GM21526 (cell line): ENCODE results near the gene BNC2.
"Not testable (repeated sequence)": the region's sequence is repeated elsewhere in the genome, so short reads cannot be mapped to it uniquely, and the experiment has no call there.

ENCODE experiments used
- ATAC-seq: cut with Tn5 transposase; IDR thresholded peaks from one replicate; pipeline ENCODE4 v1.9.1; 2021; ENCODE audit warnings: moderate library complexity; ENCODE audit not compliant: unreplicated experiment, low FRiP score

BNC2 gene

GRCh38 chr9:16870596-16871335 is at the start of gene BNC2:
Gene BNC2 (minus strand): TSS chr9:16870670. CDS start chr9:16870648, 22 bp downstream.
- no peak for ATAC-seq

GRCh38 chr9:16918920-16919319 is 48.5 kb upstream of the BNC2 start:
- no peak for ATAC-seq

GRCh38 chr9:16915126-16915831 is 44.8 kb upstream of the BNC2 start:
- no peak for ATAC-seq

- ATAC-seq: no peak
Observed at GRCh38 chr9:16912197-16912596, 41.7 kb upstream of the BNC2 start.

GRCh38 chr9:16908206-16908605 is 37.7 kb upstream of the BNC2 start:
- ATAC-seq: not testable (repeated sequence)

GRCh38 chr9:16904655-16905054 is 34.2 kb upstream of the BNC2 start:
- ATAC-seq: no peak

GRCh38 chr9:16901590-16901989 is 31.1 kb upstream of the BNC2 start:
- ATAC-seq: no peak

GRCh38 chr9:16899606-16900005 is 29.1 kb upstream of the BNC2 start:
- no peak for ATAC-seq

- ATAC-seq: no peak
Observed at GRCh38 chr9:16898464-16898863, 28.0 kb upstream of the BNC2 start.

GRCh38 chr9:16888594-16888993 is 18.1 kb upstream of the BNC2 start:
- ATAC-seq: no peak

- ATAC-seq: no peak
Observed at GRCh38 chr9:16885931-16886330, 15.5 kb upstream of the BNC2 start.

- ATAC-seq: no peak
Observed at GRCh38 chr9:16884952-16885513, 14.6 kb upstream of the BNC2 start.

- no peak for ATAC-seq
Observed at GRCh38 chr9:16884373-16884772, 13.9 kb upstream of the BNC2 start.

GRCh38 chr9:16883586-16883985 is 13.1 kb upstream of the BNC2 start:
- no peak for ATAC-seq

- ATAC-seq: not testable (repeated sequence)
Observed at GRCh38 chr9:16882440-16882839, 12.0 kb upstream of the BNC2 start.

- no peak for ATAC-seq
Observed at GRCh38 chr9:16879416-16879815, 8.9 kb upstream of the BNC2 start.

- no peak for ATAC-seq
Observed at GRCh38 chr9:16877256-16877655, 6.8 kb upstream of the BNC2 start.

- ATAC-seq: no peak
Observed at GRCh38 chr9:16873126-16873802, 2.8 kb upstream of the BNC2 start.

- no peak for ATAC-seq
Observed at GRCh38 chr9:16871336-16872151, 1.1 kb upstream of the BNC2 start.

GRCh38 chr9:16869882-16870595 is 431 bp downstream of the BNC2 start:
- no peak for ATAC-seq
